HepG2 (cell line): ENCODE measurements around the gene LNPK. TPM values are rescaled to one million over a fixed set of nuclear protein-coding genes. Genes with fewer than 3 reads are reported as not detected.

Source experiments
- ATAC-seq: fragments of 200-7000 bp; cut with Tn5 transposase; 3 replicates; pipeline ENCODE4 v1.9.1; 2020; ENCODE audit warnings: mild to moderate bottlenecking, moderate library complexity
- BruUV-seq: library from RNA; stranded (reverse); fragments of 400-500 nt; replicated peaks from 2 replicates; lab custom pipeline; 2021; lab: Mats Ljungman, UMichigan
- CTCF ChIA-PET: fragments of 300-600 bp; formaldehyde crosslinking; extraction: SDS; loops from one replicate; lab custom pipeline; 2021; ENCODE audit warnings: low total read pairs, inconsistent platforms, low intra/inter-chr PET ratio; lab: Yijun Ruan, JAX
- POLR2A ChIA-PET: fragments of 350-600 bp; sonication (Branson Sonifier 250); formaldehyde crosslinking; loops from one replicate; lab custom pipeline; 2020; ENCODE audit warnings: antibody characterized with exemption, inconsistent platforms; lab: Yijun Ruan, JAX
- DNase-seq: peaks from one replicate; pipeline ENCODE4 v3.0.0-alpha.2; 2015; ENCODE audit warnings: low spot score
- FAIRE-seq: peaks from 3 replicates; lab custom pipeline; 2011; peaks lifted over from hg19 to GRCh38; lab: Jason Lieb, UNC
- H2AFZ ChIP-seq: one replicate; pipeline ENCODE4 v1.6.1; 2011; ENCODE audit warnings: low read length, inconsistent platforms
- H3K27ac ChIP-seq: fragments of 300-600 bp; 3 replicates; pipeline ENCODE4 v1.8.0; 2011; ENCODE audit warnings: mixed run types, mild to moderate bottlenecking, mixed read lengths, low read length, inconsistent platforms; ENCODE audit not compliant: insufficient read depth; ENCODE audit errors: extremely low read length
- H3K27me3 ChIP-seq, 2 experiments: fragments of 200-600 bp in 1 of 2; 2 replicates in 1 of 2; 3 replicates in 1 of 2; pipeline versions ENCODE4 v1.6.0 to v1.8.0; 2011; ENCODE audit warnings: low read length in 2 of 2, mild to moderate bottlenecking in 2 of 2, moderate library complexity in 2 of 2, inconsistent platforms in 1 of 2; ENCODE audit not compliant: insufficient read depth in 2 of 2, control insufficient read depth in 1 of 2
- H3K36me3 ChIP-seq, 2 experiments: fragments of 200-600 bp in 1 of 2; replicated peaks in 1 of 2; 2 replicates in 1 of 2; 3 replicates in 1 of 2; pipeline versions ENCODE4 v1.5.1 to v1.8.0; 2011; ENCODE audit warnings: low read length in 2 of 2, inconsistent platforms in 1 of 2; ENCODE audit not compliant: insufficient read depth in 2 of 2, control insufficient read depth in 1 of 2
- H3K4me1 ChIP-seq: 2 replicates; pipeline ENCODE4 v1.5.1; 2012; ENCODE audit warnings: low read length, inconsistent platforms; ENCODE audit not compliant: insufficient read depth
- H3K4me2 ChIP-seq: 2 replicates; pipeline ENCODE4 v1.6.0; 2011; ENCODE audit warnings: low read depth, low read length, inconsistent platforms
- H3K4me3 ChIP-seq, 3 experiments: fragments of 200-600 bp in 1 of 3; sonication (generic), shearing (Covaris generic) in 1 of 3; replicated peaks in 1 of 3; 2 replicates each; pipeline ENCODE4 v1.5.1; 2011 to 2016; ENCODE audit warnings: low read length in 3 of 3, inconsistent platforms in 2 of 3, low read depth in 2 of 3, mild to moderate bottlenecking in 2 of 3, control low read depth in 1 of 3, mixed read lengths in 1 of 3; ENCODE audit not compliant: insufficient read depth in 1 of 3
- H3K79me2 ChIP-seq: one replicate; pipeline ENCODE4 v1.6.1; 2011; ENCODE audit warnings: low read length, inconsistent platforms; ENCODE audit not compliant: insufficient read depth
- H3K9ac ChIP-seq: 2 replicates; pipeline ENCODE4 v1.6.0; 2011; ENCODE audit warnings: mild to moderate bottlenecking, low read depth, low read length, inconsistent platforms; ENCODE audit not compliant: insufficient read depth
- H3K9me3 ChIP-seq: 2 replicates; pipeline ENCODE4 v1.5.1; 2012; ENCODE audit warnings: mild to moderate bottlenecking, low read length
- H4K20me1 ChIP-seq: 2 replicates; pipeline ENCODE4 v1.6.0; 2011; ENCODE audit warnings: inconsistent platforms, mild to moderate bottlenecking, low read length, moderate library complexity; ENCODE audit not compliant: insufficient read depth
- ATF6 ChIP-seq: sonication (generic); formaldehyde crosslinking; conservative IDR thresholded peaks from 2 replicates; pipeline ENCODE4 v1.4.0; 2020; ENCODE audit warnings: missing genetic modification reagents
- DDIT3 ChIP-seq: sonication (generic); formaldehyde crosslinking; IDR thresholded peaks from 2 replicates; pipeline ENCODE4 v1.4.0; 2020; ENCODE audit warnings: mild to moderate bottlenecking, missing genetic modification reagents
- FOSL2 ChIP-seq: sonication (generic); formaldehyde crosslinking; IDR thresholded peaks from 2 replicates; pipeline ENCODE4 v1.4.0; 2020; ENCODE audit warnings: missing genetic modification reagents
- FOXK2 ChIP-seq: fragments of 450-650 bp; IDR thresholded peaks from 2 replicates; pipeline ENCODE4 v1.6.1; 2016
- KLF11 ChIP-seq: IDR thresholded peaks from 2 replicates; pipeline ENCODE4 v1.6.1; 2016; ENCODE audit warnings: missing compliant biosample characterization
- MTA3 ChIP-seq: sonication (generic); formaldehyde crosslinking; IDR thresholded peaks from 2 replicates; pipeline ENCODE4 v1.4.0; 2020; ENCODE audit warnings: missing genetic modification reagents
- NFE2L2 ChIP-seq: fragments of 150-350 bp; IDR thresholded peaks from 2 replicates; pipeline ENCODE4 v1.6.1; 2014; ENCODE audit warnings: low read length
- NR2F2 ChIP-seq: IDR thresholded peaks from 2 replicates; pipeline ENCODE4 v1.6.1; 2012; ENCODE audit warnings: low read depth, inconsistent platforms, borderline replicate concordance
- XRCC5 ChIP-seq: fragments of 200-400 bp; formaldehyde crosslinking; optimal IDR thresholded peaks from 2 replicates; pipeline ENCODE3; 2017; ENCODE audit warnings: mild to moderate bottlenecking, low read length
- ZFY ChIP-seq: sonication (generic); formaldehyde crosslinking; IDR thresholded peaks from 2 replicates; pipeline ENCODE4 v1.4.0; 2020; ENCODE audit warnings: missing genetic modification reagents
- ZNF121 ChIP-seq: sonication (generic); formaldehyde crosslinking; IDR thresholded peaks from 2 replicates; pipeline ENCODE4 v1.5.0; 2020; ENCODE audit warnings: mild to moderate bottlenecking, missing genetic modification reagents
- ZNF18 ChIP-seq: sonication (generic); formaldehyde crosslinking; IDR thresholded peaks from 2 replicates; pipeline ENCODE4 v1.8.0; 2022; ENCODE audit warnings: mild to moderate bottlenecking, missing genetic modification reagents; ENCODE audit not compliant: insufficient replicate concordance
- ZNF33B ChIP-seq: sonication (generic); formaldehyde crosslinking; IDR thresholded peaks from 2 replicates; pipeline ENCODE4 v1.5.1; 2020; ENCODE audit warnings: mild to moderate bottlenecking, missing genetic modification reagents
- ZNF841 ChIP-seq: sonication (generic); formaldehyde crosslinking; IDR thresholded peaks from 2 replicates; pipeline ENCODE4 v1.8.1; 2023; ENCODE audit warnings: missing genetic modification reagents, borderline replicate concordance
- WGBS: methylation state at CpG from one replicate; pipeline ENCODE4 v1.1.6; 2017; ENCODE audit warnings: low lambda C conversion rate; 5-methylcytosine and 5-hydroxymethylcytosine counted together
- in situ Hi-C: cut with HindIII; loops from 2 replicates; pipeline ENCODE4 v1.10.0; 2017; ENCODE audit warnings: low pct_unique_long_range_greater_than_20kb; ENCODE audit not compliant: extremely low pct_ligation_motif_present
- intact Hi-C: fragments of 100-400 bp; cut with micrococcal nuclease; formaldehyde crosslinking; loops from one replicate; pipeline ENCODE4 v1.10.0; 2022; ENCODE audit not compliant: unreplicated experiment
- polyA plus RNA-seq, 8 experiments: library from polyadenylated mRNA; depleted of rRNA in 3 of 8; stranded (reverse) in 7 of 8; unstranded in 1 of 8; fragments of >200 nt; fragmentation: Illumina TruSeq in 4 of 8; extraction: Trizol in 4 of 8; gene quantifications; 2 replicates each; pipeline versions ENCODE4 v1.2.1 to v1.2.3, GENCODE V29; 2011 to 2016; ENCODE audit warnings: low read depth in 4 of 8, missing spikeins in 1 of 8, mixed read lengths in 1 of 8; ENCODE audit not compliant: insufficient read depth in 1 of 8
- total RNA-seq, 5 experiments: library from RNA; depleted of rRNA; stranded (reverse); fragments of >200 nt; fragmentation: Illumina TruSeq; extraction: Trizol; gene quantifications; 2 replicates each; pipeline ENCODE4 v1.2.3, GENCODE V29; 2016; ENCODE audit warnings: low read depth in 1 of 5

Gene LNPK
- total and polyA plus RNA-seq, 2 of the 13 experiments (the other 11 are each of a cell fraction or from before 2014, with no cell fraction given) = 25.4 to 26.1 TPM

GRCh38 chr2:175879679-175880078, 122.4 kb downstream of the LNPK start (continued):
- no peak for TF ChIP-seq DDIT3
- no peak for TF ChIP-seq ZNF841 (CRISPR knock-in tag)
- TF ChIP-seq FOSL2 = no peak
- no peak for TF ChIP-seq ZNF121 (CRISPR knock-in tag)

- no TSS peak for BruUV-seq
- in situ Hi-C loops = no loop called here
Measured at GRCh38 chr2:175877845-175878544, 124.1 kb downstream of the LNPK start.

GRCh38 chr2:175874291-175874690, 127.8 kb downstream of the LNPK start:
- in situ Hi-C loops = no loop called here
- intact Hi-C loops = no loop called here
- Histone ChIP-seq H3K9ac (no peak overlapping the region), H3K4me2 (no peak overlapping the region), H2AFZ (no peak overlapping the region), H3K4me1 (no peaks in the 10 kb centered on the region), H3K27ac (no peak overlapping the region), H3K36me3 (no peaks in the 10 kb centered on the region), H4K20me1 (no peaks in the 10 kb centered on the region), H3K4me3 (no peak overlapping the region), H3K27me3 (peaks cover 0 to 17% of the 10 kb centered on the region in 2 experiments; a peak in 1 of 5 replicates), H3K79me2 (no peaks in the 10 kb centered on the region), H3K9me3 (no peaks in the 10 kb centered on the region)
- no TSS peak for BruUV-seq
- POLR2A ChIA-PET = no interaction called here
- whole genome bisulfite sequencing = 3% methylated on average over 3 of the region's 3 CpGs
- ATAC-seq (no peak), FAIRE-seq (no peak), DNase-seq (no peak)
- CTCF ChIA-PET = no interaction called here
- TF ChIP-seq ZFY (CRISPR knock-in tag) (no peak), ZNF33B (no peak), ZNF18 (CRISPR knock-in tag) (no peak), XRCC5 (no peak), KLF11 (CRISPR knock-in tag) (no peak), ATF6 (no peak), MTA3 (CRISPR knock-in tag) (no peak), NR2F2 (no peak)

More at GRCh38 chr2:175877845-175878544, 124.1 kb downstream of the LNPK start:
- Histone ChIP-seq H3K79me2 (no peaks in the 10 kb centered on the region), H3K4me1 (no peaks in the 10 kb centered on the region), H3K36me3 (no peaks in the 10 kb centered on the region), H3K9ac (no peak overlapping the region), H4K20me1 (no peaks in the 10 kb centered on the region), H3K4me3 (no peak overlapping the region), H3K27me3 (peaks cover 0 to 7% of the 10 kb centered on the region in 2 experiments; a peak in 1 of 5 replicates), H3K27ac (no peak overlapping the region), H2AFZ (no peak overlapping the region), H3K4me2 (no peak overlapping the region), H3K9me3 (no peaks in the 10 kb centered on the region)
- intact Hi-C loops = no loop called here
- 8% methylated on average over 3 of the region's 3 CpGs for WGBS
- DNase-seq (no peak), ATAC-seq (no peak), FAIRE-seq (no peak)
- CTCF ChIA-PET = no interaction called here
- POLR2A ChIA-PET = no interaction called here
- TF ChIP-seq FOXK2 (no peak), NFE2L2 (peak; percentile 16; the same call in 1 of the 2 replicates)
